HCT116 (cell line): ENCODE results near the gene PKNOX2. TPM values are rescaled to one million over a fixed set of nuclear protein-coding genes. Genes with fewer than 3 reads are reported as not detected.

Experiments used
- ATAC-seq: fragments of 200-7000 bp; cut with Tn5 transposase; 2 replicates; pipeline ENCODE4 v1.9.1; 2020; ENCODE audit warnings: mild to moderate bottlenecking, moderate library complexity
- BruUV-seq: library from RNA; stranded (reverse); fragments of 400-500 nt; replicated peaks from 2 replicates; lab custom pipeline; 2021; lab: Mats Ljungman, UMichigan
- CTCF ChIA-PET: fragments of 300-600 bp; sonication (Branson Sonifier 250); formaldehyde crosslinking; loops from one replicate; lab custom pipeline; 2021; ENCODE audit warnings: antibody characterized with exemption; lab: Charles Lee
- POLR2A ChIA-PET: fragments of 300-600, 350-600 bp; sonication (Branson Sonifier 250); formaldehyde crosslinking; loops from one replicate; lab custom pipeline; 2021; ENCODE audit warnings: antibody characterized with exemption; lab: Charles Lee
- RAD21 ChIA-PET, 2 experiments: fragments of 300-600 bp; sonication (Branson Sonifier 250); formaldehyde crosslinking; loops; one replicate each; lab custom pipeline; 2023; ENCODE audit warnings: low total read pairs in 2 of 2; ENCODE audit not compliant: uncharacterized antibody in 2 of 2, unreplicated experiment in 2 of 2, low non-redundant PET in 1 of 2; lab: Charles Lee
- DNase-seq: peaks from one replicate; pipeline ENCODE4 v3.0.0-alpha.2; 2010; ENCODE audit warnings: low read depth, low spot score
- H2AFZ ChIP-seq: fragments of 200-600 bp; shearing (Covaris generic), sonication (generic); 2 replicates; pipeline ENCODE4 v1.6.1; 2017; ENCODE audit warnings: low read depth, mixed run types, mixed read lengths, antibody characterized with exemption, low read length; ENCODE audit not compliant: poor library complexity, severe bottlenecking
- H3K27ac ChIP-seq: 2 replicates; pipeline ENCODE4 v1.5.1; 2012; ENCODE audit warnings: low read depth, low read length
- H3K27me3 ChIP-seq: fragments of 200-600 bp; sonication (generic); 2 replicates; pipeline ENCODE4 v1.6.1; 2016; ENCODE audit warnings: mixed run types, low read length, mixed read lengths; ENCODE audit not compliant: insufficient read depth
- H3K36me3 ChIP-seq, 2 experiments: fragments of 200-500 bp in 1 of 2; fragments of 200-600 bp in 1 of 2; sonication (Bioruptor generic) in 1 of 2; sonication (generic) in 1 of 2; 2 replicates each; pipeline versions ENCODE4 v1.5.1 to v1.6.1; 2014 to 2016; ENCODE audit warnings: low read length in 2 of 2, inconsistent platforms in 1 of 2, mixed read lengths in 1 of 2, mixed run types in 1 of 2; ENCODE audit not compliant: insufficient read depth in 2 of 2, control insufficient read depth in 1 of 2
- H3K4me1 ChIP-seq, 2 experiments: fragments of 200-600 bp in 1 of 2; sonication (generic) in 1 of 2; 2 replicates each; pipeline versions ENCODE4 v1.5.1 to v1.6.1; 2012 to 2017; ENCODE audit warnings: low read length in 2 of 2, inconsistent platforms in 1 of 2, mild to moderate bottlenecking in 1 of 2, mixed read lengths in 1 of 2, mixed run types in 1 of 2, moderate library complexity in 1 of 2; ENCODE audit not compliant: insufficient read depth in 2 of 2, control insufficient read depth in 1 of 2
- H3K4me2 ChIP-seq: fragments of 200-600 bp; sonication (generic); 2 replicates; pipeline ENCODE4 v1.6.1; 2017; ENCODE audit warnings: mixed run types, low read length, mixed read lengths
- H3K4me3 ChIP-seq, 2 experiments: fragments of 200-600 bp in 1 of 2; sonication (generic) in 1 of 2; replicated peaks in 1 of 2; 2 replicates each; pipeline ENCODE4 v1.5.1; 2011 to 2016; ENCODE audit warnings: low read length in 2 of 2, control low read depth in 1 of 2, low read depth in 1 of 2, mild to moderate bottlenecking in 1 of 2, mixed read lengths in 1 of 2, mixed run types in 1 of 2
- H3K79me2 ChIP-seq: fragments of 200-600 bp; sonication (generic); 2 replicates; pipeline ENCODE4 v1.6.1; 2017; ENCODE audit warnings: mild to moderate bottlenecking, mixed run types, low read length, moderate library complexity, mixed read lengths; ENCODE audit not compliant: insufficient read depth
- H3K9ac ChIP-seq: fragments of 200-600 bp; sonication (generic); 2 replicates; pipeline ENCODE4 v1.6.1; 2016; ENCODE audit warnings: low read length, mixed read lengths
- H3K9me2 ChIP-seq: fragments of 200-600 bp; sonication (generic), shearing (Covaris generic); 2 replicates; pipeline ENCODE4 v1.6.1; 2017; ENCODE audit warnings: mixed run types, mild to moderate bottlenecking, moderate library complexity; ENCODE audit not compliant: insufficient read depth
- H3K9me3 ChIP-seq, 2 experiments: fragments of 200-500 bp in 1 of 2; fragments of 200-600 bp in 1 of 2; sonication (Bioruptor generic) in 1 of 2; sonication (generic) in 1 of 2; 2 replicates each; pipeline ENCODE4 v1.6.1; 2014 to 2017; ENCODE audit warnings: low read length in 2 of 2, mixed read lengths in 2 of 2, inconsistent platforms in 1 of 2, low read depth in 1 of 2, mild to moderate bottlenecking in 1 of 2, mixed run types in 1 of 2, moderate library complexity in 1 of 2; ENCODE audit not compliant: control insufficient read depth in 1 of 2, insufficient read depth in 1 of 2
- H4K20me1 ChIP-seq: fragments of 200-600 bp; sonication (generic), shearing (Covaris generic); 2 replicates; pipeline ENCODE4 v1.6.1; 2017; ENCODE audit warnings: mixed run types, mild to moderate bottlenecking, moderate library complexity; ENCODE audit not compliant: insufficient read depth
- CBX3 ChIP-seq: IDR thresholded peaks from 2 replicates; pipeline ENCODE4 v1.6.1; 2012; ENCODE audit warnings: low read depth
- CEBPB ChIP-seq: IDR thresholded peaks from 2 replicates; pipeline ENCODE4 v1.6.1; 2012; ENCODE audit warnings: low read depth
- EGR1 ChIP-seq: IDR thresholded peaks from 2 replicates; pipeline ENCODE4 v1.6.1; 2012; ENCODE audit warnings: low read depth
- EZH2 ChIP-seq: fragments of 200-600 bp; sonication (generic); IDR thresholded peaks from 2 replicates; pipeline ENCODE4 v1.6.1; 2017; ENCODE audit warnings: antibody characterized with exemption, mixed run types
- EZH2phosphoT487 ChIP-seq: fragments of 200-600 bp; IDR thresholded peaks from 2 replicates; pipeline ENCODE4 v1.6.1; 2018; ENCODE audit warnings: antibody characterized with exemption, borderline replicate concordance
- FOSL1 ChIP-seq: IDR thresholded peaks from 2 replicates; pipeline ENCODE4 v1.6.1; 2012; ENCODE audit warnings: low read depth
- POLR2A ChIP-seq: IDR thresholded peaks from 2 replicates; pipeline ENCODE4 v1.7.0; 2011; ENCODE audit warnings: borderline replicate concordance; ENCODE audit not compliant: insufficient read depth, insufficient read length; ENCODE audit errors: extremely low read depth
- POLR2AphosphoS5 ChIP-seq: IDR thresholded peaks from 2 replicates; pipeline ENCODE4 v1.6.1; 2011; ENCODE audit warnings: mild to moderate bottlenecking, low read depth, low read length, moderate library complexity
- SIN3A ChIP-seq: IDR thresholded peaks from 2 replicates; pipeline ENCODE4 v1.6.1; 2012; ENCODE audit warnings: low read depth
- SP1 ChIP-seq: IDR thresholded peaks from 2 replicates; pipeline ENCODE4 v1.6.1; 2012; ENCODE audit warnings: low read depth
- SRF ChIP-seq: IDR thresholded peaks from 2 replicates; pipeline ENCODE4 v1.6.1; 2012; ENCODE audit warnings: low read depth
- YY1 ChIP-seq: IDR thresholded peaks from 2 replicates; pipeline ENCODE4 v1.6.1; 2011; ENCODE audit warnings: low read length, low read depth, moderate library complexity, mild to moderate bottlenecking; ENCODE audit not compliant: insufficient replicate concordance; ENCODE audit errors: extremely low read depth
- ZFX ChIP-seq: fragments of 450-650 bp; IDR thresholded peaks from 2 replicates; pipeline ENCODE4 v1.6.1; 2017
- intact Hi-C: fragments of 100-400 bp; cut with micrococcal nuclease; formaldehyde crosslinking; loops from 2 replicates; pipeline ENCODE4 v1.10.0; 2022
- total RNA-seq: library from RNA; stranded (reverse); gene quantifications from one replicate; pipeline ENCODE4 v1.2.1, GENCODE V29; 2021; ENCODE audit not compliant: unreplicated experiment
- TF ChIP-seq, protein P1 (sequence below): IDR thresholded peaks from 2 replicates; pipeline ENCODE4 v1.6.1; 2012
- TF ChIP-seq, protein P2 (sequence below): IDR thresholded peaks from 2 replicates; pipeline ENCODE4 v1.6.1; 2012; ENCODE audit warnings: low read depth
- TF ChIP-seq, protein P3 (sequence below): IDR thresholded peaks from 2 replicates; pipeline ENCODE4 v1.6.1; 2011; ENCODE audit warnings: mild to moderate bottlenecking, low read length, moderate library complexity; ENCODE audit not compliant: insufficient replicate concordance; ENCODE audit errors: extremely low read depth

Gene PKNOX2
- total RNA-seq, 1 experiment from 2014 or later = 0.20 TPM

DNA sequence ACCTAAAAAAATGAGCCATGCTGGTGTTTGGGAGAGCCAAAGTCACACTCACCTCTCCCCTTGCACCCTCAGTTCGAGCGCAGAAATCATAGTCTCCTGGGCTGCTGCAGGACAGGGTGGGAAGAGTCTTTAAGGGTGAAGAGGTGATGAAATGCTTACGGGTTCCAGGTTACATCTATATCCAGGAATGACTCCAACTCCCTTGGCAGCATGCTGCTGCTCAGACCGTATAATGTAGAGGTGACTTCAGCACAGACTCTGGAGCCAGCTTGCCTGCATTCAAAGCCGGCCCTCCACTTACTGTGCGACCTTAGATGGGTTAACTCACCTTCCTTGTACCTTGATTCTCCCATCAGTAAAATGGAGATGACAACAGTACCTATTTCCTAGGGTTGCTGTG, 17.3 kb upstream of the PKNOX2 start:
- no peaks in the 10 kb centered on the region for H4K20me1 ChIP-seq
- H3K36me3 ChIP-seq = no peaks in the 10 kb centered on the region
- POLR2A ChIA-PET = no interaction called here
- H2AFZ ChIP-seq = no peak overlapping the region
- CTCF ChIA-PET = no interaction called here
- DNase-seq = no peak
- no peak overlapping the region for H3K27ac ChIP-seq
- BruUV-seq = no TSS peak
- TF ChIP-seq YY1 (no peak), CEBPB (no peak), EZH2phosphoT487 (no peak), EGR1 (no peak), POLR2A (no peak), SRF (no peak), SP1 (no peak), CBX3 (no peak), FOSL1 (no peak), SIN3A (no peak), ZFX (no peak), EZH2 (no peak), POLR2AphosphoS5 (no peak)
- TF ChIP-seq, protein P1, sequence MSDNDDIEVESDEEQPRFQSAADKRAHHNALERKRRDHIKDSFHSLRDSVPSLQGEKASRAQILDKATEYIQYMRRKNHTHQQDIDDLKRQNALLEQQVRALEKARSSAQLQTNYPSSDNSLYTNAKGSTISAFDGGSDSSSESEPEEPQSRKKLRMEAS = no peak
- TF ChIP-seq, protein P2, sequence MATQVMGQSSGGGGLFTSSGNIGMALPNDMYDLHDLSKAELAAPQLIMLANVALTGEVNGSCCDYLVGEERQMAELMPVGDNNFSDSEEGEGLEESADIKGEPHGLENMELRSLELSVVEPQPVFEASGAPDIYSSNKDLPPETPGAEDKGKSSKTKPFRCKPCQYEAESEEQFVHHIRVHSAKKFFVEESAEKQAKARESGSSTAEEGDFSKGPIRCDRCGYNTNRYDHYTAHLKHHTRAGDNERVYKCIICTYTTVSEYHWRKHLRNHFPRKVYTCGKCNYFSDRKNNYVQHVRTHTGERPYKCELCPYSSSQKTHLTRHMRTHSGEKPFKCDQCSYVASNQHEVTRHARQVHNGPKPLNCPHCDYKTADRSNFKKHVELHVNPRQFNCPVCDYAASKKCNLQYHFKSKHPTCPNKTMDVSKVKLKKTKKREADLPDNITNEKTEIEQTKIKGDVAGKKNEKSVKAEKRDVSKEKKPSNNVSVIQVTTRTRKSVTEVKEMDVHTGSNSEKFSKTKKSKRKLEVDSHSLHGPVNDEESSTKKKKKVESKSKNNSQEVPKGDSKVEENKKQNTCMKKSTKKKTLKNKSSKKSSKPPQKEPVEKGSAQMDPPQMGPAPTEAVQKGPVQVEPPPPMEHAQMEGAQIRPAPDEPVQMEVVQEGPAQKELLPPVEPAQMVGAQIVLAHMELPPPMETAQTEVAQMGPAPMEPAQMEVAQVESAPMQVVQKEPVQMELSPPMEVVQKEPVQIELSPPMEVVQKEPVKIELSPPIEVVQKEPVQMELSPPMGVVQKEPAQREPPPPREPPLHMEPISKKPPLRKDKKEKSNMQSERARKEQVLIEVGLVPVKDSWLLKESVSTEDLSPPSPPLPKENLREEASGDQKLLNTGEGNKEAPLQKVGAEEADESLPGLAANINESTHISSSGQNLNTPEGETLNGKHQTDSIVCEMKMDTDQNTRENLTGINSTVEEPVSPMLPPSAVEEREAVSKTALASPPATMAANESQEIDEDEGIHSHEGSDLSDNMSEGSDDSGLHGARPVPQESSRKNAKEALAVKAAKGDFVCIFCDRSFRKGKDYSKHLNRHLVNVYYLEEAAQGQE = no peak
- TF ChIP-seq, protein P3, sequence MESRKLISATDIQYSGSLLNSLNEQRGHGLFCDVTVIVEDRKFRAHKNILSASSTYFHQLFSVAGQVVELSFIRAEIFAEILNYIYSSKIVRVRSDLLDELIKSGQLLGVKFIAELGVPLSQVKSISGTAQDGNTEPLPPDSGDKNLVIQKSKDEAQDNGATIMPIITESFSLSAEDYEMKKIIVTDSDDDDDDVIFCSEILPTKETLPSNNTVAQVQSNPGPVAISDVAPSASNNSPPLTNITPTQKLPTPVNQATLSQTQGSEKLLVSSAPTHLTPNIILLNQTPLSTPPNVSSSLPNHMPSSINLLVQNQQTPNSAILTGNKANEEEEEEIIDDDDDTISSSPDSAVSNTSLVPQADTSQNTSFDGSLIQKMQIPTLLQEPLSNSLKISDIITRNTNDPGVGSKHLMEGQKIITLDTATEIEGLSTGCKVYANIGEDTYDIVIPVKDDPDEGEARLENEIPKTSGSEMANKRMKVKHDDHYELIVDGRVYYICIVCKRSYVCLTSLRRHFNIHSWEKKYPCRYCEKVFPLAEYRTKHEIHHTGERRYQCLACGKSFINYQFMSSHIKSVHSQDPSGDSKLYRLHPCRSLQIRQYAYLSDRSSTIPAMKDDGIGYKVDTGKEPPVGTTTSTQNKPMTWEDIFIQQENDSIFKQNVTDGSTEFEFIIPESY = no peak
- intact Hi-C loops = loop anchor here (10.0 kb wide), 2 partner anchors 198 to 258 kb away; no protein-coding TSS in a partner anchor
- H3K27me3 ChIP-seq = no peaks in the 10 kb centered on the region
- H3K9ac ChIP-seq = no peak overlapping the region
- H3K9me2 ChIP-seq = no peaks in the 10 kb centered on the region
- no peaks in the 10 kb centered on the region for H3K79me2 ChIP-seq
- H3K4me2 ChIP-seq = no peak overlapping the region
- H3K4me1 ChIP-seq = no peaks in the 10 kb centered on the region
- H3K9me3 ChIP-seq = no peaks in the 10 kb centered on the region
- no peak for ATAC-seq
- RAD21 ChIA-PET = no interaction called here
- H3K4me3 ChIP-seq = no peak overlapping the region
